ENCODE data around the gene KCNAB3. TPM values are rescaled to one million over a fixed set of nuclear protein-coding genes. Genes with fewer than 3 reads are reported as not detected.

The KCNAB3 gene
- total and polyA plus RNA-seq, 9 of the 15 experiments (the other 6 are each of a cell fraction or from before 2014, with no cell fraction given): 0.03 to 2.5 (median 1.1) TPM

- TF ChIP-seq ZNF318 (IDR thresholded peaks at IDR 0.05; ENCODE audit: borderline replicate concordance in 1 of 2, low read depth in 1 of 2): no peak
These were observed 42.0 kb upstream of the KCNAB3 start (continued) for GRCh38 chr17:7971651-7972050.

- peaks cover 6 to 8% of the 10 kb centered on the region in 2 experiments; a peak in 3 of 5 replicates for H3K27me3 ChIP-seq (ENCODE audit: control insufficient read depth in 2 of 2, insufficient read depth in 2 of 2, low read length in 2 of 2)
- ATAC-seq: no peak
- no peak overlapping the region for H3K4me2 ChIP-seq (ENCODE audit: insufficient read depth, low read length)
- no peak for FAIRE-seq
- intact Hi-C loops (cut with micrococcal nuclease) (no loop called here), in situ Hi-C loops (cut with MboI) (no loop called here)
- H3K9ac ChIP-seq (ENCODE audit: insufficient read depth in 1 of 2, low read depth in 2 of 2, low read length in 2 of 2): no peak overlapping the region
- H2AFZ ChIP-seq (ENCODE audit: low read depth, low read length): no peak overlapping the region
- POLR2A ChIA-PET: no interaction called here
- H3K4me1 ChIP-seq (replicated peaks in 1 of 2; ENCODE audit: control insufficient read depth in 2 of 2, insufficient read depth in 2 of 2, low read length in 2 of 2): no peaks in the 10 kb centered on the region; a peak in 1 of 5 replicates
- no TSS peak for BruUV-seq (replicated peaks)
- H3K27ac ChIP-seq (ENCODE audit: extremely low read depth, low read depth, low read length): no peak overlapping the region
- no peaks in the 10 kb centered on the region for H4K20me1 ChIP-seq (replicated peaks; ENCODE audit: control insufficient read depth, insufficient read depth, low read length)
- 20% methylated on average over 6 of the region's 6 CpGs for WGBS (ENCODE audit: insufficient coverage, low coverage, missing lambda C conversion rate)
- no peaks in the 10 kb centered on the region for H3K9me1 ChIP-seq (ENCODE audit: control insufficient read depth, insufficient read depth, low read length)
- CTCF ChIA-PET (ENCODE audit: low intra/inter-chr PET ratio): interaction anchor here (0.6 kb wide), 1 partner anchor 88 kb away, joined by 4 read pairs; no protein-coding TSS in a partner anchor
- no peaks in the 10 kb centered on the region for H3K79me2 ChIP-seq (ENCODE audit: control insufficient read depth, insufficient read depth, low read length)
- no peak for DNase-seq (ENCODE audit: extremely low read depth in 1 of 4, low spot score in 3 of 4)
- H3K4me3 ChIP-seq: no peak overlapping the region
- H3K36me3 ChIP-seq (ENCODE audit: control insufficient read depth, insufficient read depth, low read length): no peaks in the 10 kb centered on the region
- no peaks in the 10 kb centered on the region for H3K9me3 ChIP-seq (replicated peaks; ENCODE audit: control insufficient read depth, insufficient read depth, low read depth, low read length)
- no peak for TF ChIP-seq BMI1 (IDR thresholded peaks at IDR 0.05; ENCODE audit: low read length)
- TF ChIP-seq ZSCAN32 (CRISPR knock-in tag; IDR thresholded peaks at IDR 0.05): no peak
- TF ChIP-seq NCOA2 (IDR thresholded peaks at IDR 0.05; ENCODE audit: partially characterized antibody in 2 of 2): no peak
- no peak for TF ChIP-seq MLLT1 (IDR thresholded peaks at IDR 0.05)
- TF ChIP-seq GMEB1 (CRISPR knock-in tag; IDR thresholded peaks at IDR 0.05): no peak
- TF ChIP-seq ZFP1 (CRISPR knock-in tag; IDR thresholded peaks at IDR 0.05): no peak
- no peak for TF ChIP-seq SRSF1 (IDR thresholded peaks at IDR 0.05; ENCODE audit: low read depth, low read length)
- TF ChIP-seq ARID2 (IDR thresholded peaks at IDR 0.05): no peak
- no peak for TF ChIP-seq ZFP36 (IDR thresholded peaks at IDR 0.05; ENCODE audit: low read depth, low read length, partially characterized antibody)
These were observed 39.8 kb upstream of the KCNAB3 start for GRCh38 chr17:7969433-7969832.

Measured in K562 (cell line).